HepG2 (cell line): Measurements from ENCODE around the gene DOK4. TPM values are rescaled to one million over a fixed set of nuclear protein-coding genes. Genes with fewer than 3 reads are reported as not detected.

Experiments
- AGO2 ChIP-seq: fragments of 200-400 bp; formaldehyde crosslinking; optimal IDR thresholded peaks from 2 replicates; pipeline ENCODE3; 2017; ENCODE audit warnings: mild to moderate bottlenecking, low read depth, low read length, moderate library complexity
- BRF2 ChIP-seq: sonication (generic); formaldehyde crosslinking; IDR thresholded peaks from 2 replicates; pipeline ENCODE4 v1.8.1; 2022; ENCODE audit warnings: mild to moderate bottlenecking, missing genetic modification reagents
- CEBPB ChIP-seq: IDR thresholded peaks from 2 replicates; pipeline ENCODE4 v1.6.1; 2011; ENCODE audit warnings: low read depth, low read length, improper control_type of control experiment, borderline replicate concordance
- DR1 ChIP-seq: sonication (generic); formaldehyde crosslinking; IDR thresholded peaks from 2 replicates; pipeline ENCODE4 v1.8.0; 2021; ENCODE audit warnings: mild to moderate bottlenecking, missing genetic modification reagents, inconsistent platforms
- FOXP1 ChIP-seq, 2 experiments: fragments of 450-650 bp in 1 of 2; IDR thresholded peaks; 2 replicates each; pipeline ENCODE4 v1.6.1; 2017 to 2018; ENCODE audit warnings: antibody characterized with exemption in 1 of 2
- HNRNPUL1 ChIP-seq: fragments of 200-400 bp; formaldehyde crosslinking; IDR thresholded peaks from 2 replicates; pipeline ENCODE4 v1.6.1; 2017; ENCODE audit warnings: low read depth, mild to moderate bottlenecking, low read length, moderate library complexity
- MED1 ChIP-seq: sonication (generic); formaldehyde crosslinking; IDR thresholded peaks from 2 replicates; pipeline ENCODE4 v1.4.0; 2020; ENCODE audit warnings: missing genetic modification reagents
- MEIS1 ChIP-seq: sonication (generic); formaldehyde crosslinking; IDR thresholded peaks from 2 replicates; pipeline ENCODE4 v1.9.0; 2021; ENCODE audit warnings: mild to moderate bottlenecking, missing genetic modification reagents, moderate library complexity, borderline replicate concordance
- NKX3-1 ChIP-seq: sonication (generic); formaldehyde crosslinking; IDR thresholded peaks from 2 replicates; pipeline ENCODE4 v1.5.0; 2020; ENCODE audit warnings: missing genetic modification reagents
- NR0B2 ChIP-seq: sonication (generic); formaldehyde crosslinking; IDR thresholded peaks from 2 replicates; pipeline ENCODE4 v1.4.0; 2020; ENCODE audit warnings: mild to moderate bottlenecking, missing genetic modification reagents
- TBP ChIP-seq: sonication (generic); formaldehyde crosslinking; IDR thresholded peaks from 2 replicates; pipeline ENCODE4 v1.5.0; 2020; ENCODE audit warnings: missing genetic modification reagents
- ZFP36L2 ChIP-seq: sonication (generic); formaldehyde crosslinking; IDR thresholded peaks from 2 replicates; pipeline ENCODE4 v1.4.0; 2020; ENCODE audit warnings: missing genetic modification reagents
- ZNF205 ChIP-seq: IDR thresholded peaks from 2 replicates; pipeline ENCODE4 v1.6.1; 2018; ENCODE audit warnings: missing biosample characterization, missing genetic modification reagents
- ZNF44 ChIP-seq: sonication (generic); formaldehyde crosslinking; IDR thresholded peaks from 2 replicates; pipeline ENCODE4 v1.5.1; 2020; ENCODE audit warnings: mild to moderate bottlenecking, missing genetic modification reagents
- ZNF615 ChIP-seq: sonication (generic); formaldehyde crosslinking; IDR thresholded peaks from 2 replicates; pipeline ENCODE4 v1.5.0; 2020; ENCODE audit warnings: mild to moderate bottlenecking, missing genetic modification reagents, borderline replicate concordance
- ZNF670 ChIP-seq: sonication (generic); formaldehyde crosslinking; IDR thresholded peaks from 2 replicates; pipeline ENCODE4 v1.8.0; 2022; ENCODE audit warnings: mild to moderate bottlenecking, missing genetic modification reagents, borderline replicate concordance
- ZNF768 ChIP-seq: sonication (generic); formaldehyde crosslinking; IDR thresholded peaks from 2 replicates; pipeline ENCODE4 v1.4.0; 2020; ENCODE audit warnings: missing genetic modification reagents
- ZNF839 ChIP-seq: sonication (generic); formaldehyde crosslinking; IDR thresholded peaks from 2 replicates; pipeline ENCODE4 v1.4.0; 2020; ENCODE audit warnings: missing genetic modification reagents, mild to moderate bottlenecking, borderline replicate concordance
- polyA plus RNA-seq, 8 experiments: library from polyadenylated mRNA; depleted of rRNA in 3 of 8; stranded (reverse) in 7 of 8; unstranded in 1 of 8; fragments of >200 nt; fragmentation: Illumina TruSeq in 4 of 8; extraction: Trizol in 4 of 8; gene quantifications; 2 replicates each; pipeline versions ENCODE4 v1.2.1 to v1.2.3, GENCODE V29; 2011 to 2016; ENCODE audit warnings: low read depth in 4 of 8, missing spikeins in 1 of 8, mixed read lengths in 1 of 8; ENCODE audit not compliant: insufficient read depth in 1 of 8
- total RNA-seq, 5 experiments: library from RNA; depleted of rRNA; stranded (reverse); fragments of >200 nt; fragmentation: Illumina TruSeq; extraction: Trizol; gene quantifications; 2 replicates each; pipeline ENCODE4 v1.2.3, GENCODE V29; 2016; ENCODE audit warnings: low read depth in 1 of 5
- TF ChIP-seq, protein P1 (sequence below): sonication (generic); formaldehyde crosslinking; IDR thresholded peaks from 2 replicates; pipeline ENCODE4 v1.5.1; 2020; ENCODE audit warnings: mild to moderate bottlenecking, missing genetic modification reagents, borderline replicate concordance
- TF ChIP-seq, protein P2 (sequence below): sonication (generic); formaldehyde crosslinking; IDR thresholded peaks from 2 replicates; pipeline ENCODE4 v1.8.0; 2022; ENCODE audit warnings: missing genetic modification reagents, mild to moderate bottlenecking, inconsistent platforms, borderline replicate concordance
- TF ChIP-seq, protein P3 (sequence below): sonication (generic); formaldehyde crosslinking; IDR thresholded peaks from 2 replicates; pipeline ENCODE4 v1.4.0; 2020; ENCODE audit warnings: low read depth, mild to moderate bottlenecking, missing genetic modification reagents

DOK4 gene
- total and polyA plus RNA-seq, 2 of the 13 experiments (the other 11 are each of a cell fraction or from before 2014, with no cell fraction given): 52.7 to 70.0 TPM

- no peak for TF ChIP-seq DR1 (CRISPR knock-in tag)
- TF ChIP-seq ZNF670 (CRISPR knock-in tag): no peak
- TF ChIP-seq, protein P1, sequence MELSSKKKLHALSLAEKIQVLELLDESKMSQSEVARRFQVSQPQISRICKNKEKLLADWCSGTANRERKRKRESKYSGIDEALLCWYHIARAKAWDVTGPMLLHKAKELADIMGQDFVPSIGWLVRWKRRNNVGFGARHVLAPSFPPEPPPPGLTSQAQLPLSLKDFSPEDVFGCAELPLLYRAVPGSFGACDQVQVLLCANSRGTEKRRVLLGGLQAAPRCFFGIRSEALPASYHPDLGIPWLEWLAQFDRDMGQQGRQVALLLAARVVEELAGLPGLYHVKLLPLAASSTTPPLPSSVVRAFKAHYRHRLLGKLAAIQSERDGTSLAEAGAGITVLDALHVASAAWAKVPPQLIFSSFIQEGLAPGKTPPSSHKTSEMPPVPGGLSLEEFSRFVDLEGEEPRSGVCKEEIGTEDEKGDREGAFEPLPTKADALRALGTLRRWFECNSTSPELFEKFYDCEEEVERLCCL (CRISPR knock-in tag): no peak
- TF ChIP-seq AGO2: no peak
- TF ChIP-seq ZNF839 (CRISPR knock-in tag): peak; percentile 14; the same call in 1 of the 2 replicates
- no peak for TF ChIP-seq HNRNPUL1
- TF ChIP-seq BRF2 (CRISPR knock-in tag): no peak
- TF ChIP-seq NKX3-1 (CRISPR knock-in tag): no peak
- no peak for TF ChIP-seq CEBPB
- no peak for TF ChIP-seq NR0B2 (CRISPR knock-in tag)
- no peak for TF ChIP-seq ZFP36L2 (CRISPR knock-in tag)
- no peak for TF ChIP-seq ZNF205 (CRISPR knock-in tag)
- TF ChIP-seq, protein P2, sequence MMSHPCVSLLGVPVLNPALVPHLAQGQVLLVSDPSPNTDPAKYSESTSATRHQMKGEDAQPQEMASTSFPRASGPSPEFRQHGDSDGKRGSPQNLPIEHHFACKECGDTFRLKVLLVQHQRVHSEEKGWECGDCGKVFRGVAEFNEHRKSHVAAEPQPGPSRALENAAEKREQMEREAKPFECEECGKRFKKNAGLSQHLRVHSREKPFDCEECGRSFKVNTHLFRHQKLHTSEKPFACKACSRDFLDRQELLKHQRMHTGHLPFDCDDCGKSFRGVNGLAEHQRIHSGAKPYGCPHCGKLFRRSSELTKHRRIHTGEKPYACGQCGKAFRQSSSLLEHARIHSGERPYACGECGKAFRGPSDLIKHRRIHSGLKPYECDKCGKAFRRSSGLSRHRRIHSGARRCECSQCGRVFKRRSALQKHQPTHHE: no peak
- no peak for TF ChIP-seq MEIS1 (CRISPR knock-in tag)
- TF ChIP-seq ZNF768: no peak
- no peak for TF ChIP-seq TBP
- no peak for TF ChIP-seq ZNF44 (CRISPR knock-in tag)
- TF ChIP-seq MED1 (CRISPR knock-in tag): no peak
- TF ChIP-seq, protein P3, sequence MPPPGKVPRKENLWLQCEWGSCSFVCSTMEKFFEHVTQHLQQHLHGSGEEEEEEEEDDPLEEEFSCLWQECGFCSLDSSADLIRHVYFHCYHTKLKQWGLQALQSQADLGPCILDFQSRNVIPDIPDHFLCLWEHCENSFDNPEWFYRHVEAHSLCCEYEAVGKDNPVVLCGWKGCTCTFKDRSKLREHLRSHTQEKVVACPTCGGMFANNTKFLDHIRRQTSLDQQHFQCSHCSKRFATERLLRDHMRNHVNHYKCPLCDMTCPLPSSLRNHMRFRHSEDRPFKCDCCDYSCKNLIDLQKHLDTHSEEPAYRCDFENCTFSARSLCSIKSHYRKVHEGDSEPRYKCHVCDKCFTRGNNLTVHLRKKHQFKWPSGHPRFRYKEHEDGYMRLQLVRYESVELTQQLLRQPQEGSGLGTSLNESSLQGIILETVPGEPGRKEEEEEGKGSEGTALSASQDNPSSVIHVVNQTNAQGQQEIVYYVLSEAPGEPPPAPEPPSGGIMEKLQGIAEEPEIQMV: no peak
- TF ChIP-seq ZNF615 (CRISPR knock-in tag): no peak
- TF ChIP-seq FOXP1 (IDR thresholded peaks at IDR 0.05): no peak
- no peak for TF ChIP-seq FOXP1 (CRISPR knock-in tag; IDR thresholded peaks at IDR 0.05)
Observed at GRCh38 chr16:57475711-57476339, 10.5 kb downstream of the DOK4 start (continued).
